Ramos (cell line): ENCODE measurements around the gene WNT9A.
"Not testable (repeated sequence)": the region's sequence is repeated elsewhere in the genome, so short reads cannot be mapped to it uniquely, and the experiment has no call there.

Source experiments
- in situ Hi-C: fragments of 300-500 bp; cut with MboI; formaldehyde crosslinking; loops from one replicate; pipeline ENCODE4 v1.14.3; 2022; ENCODE audit warnings: low sequenced_read_pairs; ENCODE audit not compliant: unreplicated experiment

WNT9A gene

GRCh38 chr1:227889863-227890405 lies 57.8 kb downstream of the WNT9A start:
- in situ Hi-C loops = no loop called here

GRCh38 chr1:227889047-227889862 lies 58.5 kb downstream of the WNT9A start:
- in situ Hi-C loops = no loop called here

GRCh38 chr1:227888404-227889046 lies 59.2 kb downstream of the WNT9A start:
- in situ Hi-C loops = no loop called here

GRCh38 chr1:227887697-227888403 lies 59.9 kb downstream of the WNT9A start:
- in situ Hi-C loops = no loop called here

GRCh38 chr1:227886993-227887696 lies 60.6 kb downstream of the WNT9A start:
- in situ Hi-C loops = no loop called here

GRCh38 chr1:227886503-227886961 lies 61.2 kb downstream of the WNT9A start:
- in situ Hi-C loops = no loop called here

GRCh38 chr1:227885648-227886502 lies 61.9 kb downstream of the WNT9A start:
- in situ Hi-C loops = no loop called here

GRCh38 chr1:227885135-227885647 lies 62.5 kb downstream of the WNT9A start:
- in situ Hi-C loops = no loop called here

GRCh38 chr1:227884370-227885134 lies 63.2 kb downstream of the WNT9A start:
- in situ Hi-C loops = no loop called here

GRCh38 chr1:227883641-227884301 lies 64.0 kb downstream of the WNT9A start:
- in situ Hi-C loops = no loop called here

GRCh38 chr1:227883073-227883520 lies 64.6 kb downstream of the WNT9A start:
- in situ Hi-C loops = no loop called here

- in situ Hi-C loops = no loop called here
These were observed 67.3 kb downstream of the WNT9A start for GRCh38 chr1:227880342-227880924.

GRCh38 chr1:227877810-227878209 lies 69.9 kb downstream of the WNT9A start:
- in situ Hi-C loops = not testable (repeated sequence)

- in situ Hi-C loops = not testable (repeated sequence)
These were observed 75.8 kb downstream of the WNT9A start for GRCh38 chr1:227871892-227872291.

- in situ Hi-C loops = no loop called here
These were observed 77.4 kb downstream of the WNT9A start for GRCh38 chr1:227870366-227870765.

GRCh38 chr1:227869851-227870305 lies 77.9 kb downstream of the WNT9A start:
- in situ Hi-C loops = no loop called here

GRCh38 chr1:227869279-227869842 lies 78.4 kb downstream of the WNT9A start:
- in situ Hi-C loops = no loop called here
